Sigmoid colon (tissue), 4 donors: Measurements from ENCODE around the gene PRKCG.

Experiments used
- EP300 ChIP-seq, 4 donors: sonication (generic); formaldehyde crosslinking; IDR thresholded peaks; one replicate each; pipeline ENCODE4 v1.6.1; 2017; ENCODE audit warnings: antibody characterized with exemption in 4 of 4
- POLR2A ChIP-seq, 2 donors: fragments of 450-650 bp; IDR thresholded peaks; one replicate each; pipeline ENCODE4 v1.6.1; 2016; ENCODE audit warnings: antibody characterized with exemption in 2 of 2, mild to moderate bottlenecking in 2 of 2, moderate library complexity in 2 of 2
- POLR2AphosphoS5 ChIP-seq, 4 donors: sonication (generic); formaldehyde crosslinking; IDR thresholded peaks; one replicate each; pipeline ENCODE4 v1.6.1; 2017; ENCODE audit warnings: antibody characterized with exemption in 4 of 4
- TF ChIP-seq, protein P1 (sequence below), 4 experiments: fragments of 450-650 bp in 3 of 4; fragments of 200-600 bp in 1 of 4; IDR thresholded peaks; one replicate each; pipeline ENCODE4 v1.5.1; 2016 to 2019; ENCODE audit warnings: antibody characterized with exemption in 4 of 4, mild to moderate bottlenecking in 3 of 4, moderate library complexity in 2 of 4

DNA sequence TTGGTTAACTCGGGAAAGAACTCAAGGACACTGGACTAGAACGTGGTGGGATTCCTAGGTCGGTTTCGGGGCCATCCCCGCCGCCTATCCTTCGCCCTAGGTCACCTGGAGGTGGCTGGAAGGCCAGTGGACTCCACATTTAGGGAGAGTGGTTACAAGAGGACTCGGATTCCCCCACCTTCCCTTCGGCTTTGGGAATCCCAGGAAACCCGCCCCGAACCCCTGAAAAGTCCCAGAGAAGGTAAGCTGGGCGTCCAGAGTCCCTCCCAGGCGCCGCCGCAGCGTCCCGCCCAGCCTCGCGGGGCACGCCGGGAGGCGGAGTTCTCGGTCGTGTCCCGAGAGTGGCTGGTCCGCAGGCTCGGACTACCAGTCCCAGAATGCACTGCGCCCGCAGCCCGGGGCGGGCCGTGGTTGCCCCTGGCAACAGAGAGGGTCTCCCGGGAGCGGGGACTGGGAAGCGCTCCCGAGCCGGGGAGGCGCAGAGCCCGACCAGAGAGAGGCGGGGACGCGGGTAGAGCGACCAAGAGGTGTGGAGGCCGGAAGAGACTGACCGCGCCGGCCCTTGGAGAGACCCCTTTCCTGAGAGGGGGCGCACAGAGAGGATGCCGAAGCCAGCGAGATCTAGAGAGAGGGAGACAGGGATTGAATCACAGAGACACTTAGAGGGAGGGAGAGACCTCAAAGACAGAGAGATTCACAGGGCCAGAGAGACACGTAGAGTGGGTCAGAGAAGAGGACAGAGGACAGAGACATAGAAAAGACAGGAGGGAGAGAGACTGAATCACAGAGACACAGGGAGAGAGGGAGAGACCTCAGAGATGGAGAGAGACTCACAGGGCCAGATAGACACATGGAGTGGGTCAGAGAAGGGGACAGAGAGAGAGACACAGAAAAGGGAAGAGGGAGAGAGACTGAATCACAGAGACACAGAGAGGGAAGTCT is 2.6 kb upstream of the PRKCG start:
- TF ChIP-seq, protein P1, sequence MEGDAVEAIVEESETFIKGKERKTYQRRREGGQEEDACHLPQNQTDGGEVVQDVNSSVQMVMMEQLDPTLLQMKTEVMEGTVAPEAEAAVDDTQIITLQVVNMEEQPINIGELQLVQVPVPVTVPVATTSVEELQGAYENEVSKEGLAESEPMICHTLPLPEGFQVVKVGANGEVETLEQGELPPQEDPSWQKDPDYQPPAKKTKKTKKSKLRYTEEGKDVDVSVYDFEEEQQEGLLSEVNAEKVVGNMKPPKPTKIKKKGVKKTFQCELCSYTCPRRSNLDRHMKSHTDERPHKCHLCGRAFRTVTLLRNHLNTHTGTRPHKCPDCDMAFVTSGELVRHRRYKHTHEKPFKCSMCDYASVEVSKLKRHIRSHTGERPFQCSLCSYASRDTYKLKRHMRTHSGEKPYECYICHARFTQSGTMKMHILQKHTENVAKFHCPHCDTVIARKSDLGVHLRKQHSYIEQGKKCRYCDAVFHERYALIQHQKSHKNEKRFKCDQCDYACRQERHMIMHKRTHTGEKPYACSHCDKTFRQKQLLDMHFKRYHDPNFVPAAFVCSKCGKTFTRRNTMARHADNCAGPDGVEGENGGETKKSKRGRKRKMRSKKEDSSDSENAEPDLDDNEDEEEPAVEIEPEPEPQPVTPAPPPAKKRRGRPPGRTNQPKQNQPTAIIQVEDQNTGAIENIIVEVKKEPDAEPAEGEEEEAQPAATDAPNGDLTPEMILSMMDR (IDR thresholded peaks at IDR 0.05): no peak
- TF ChIP-seq POLR2A (IDR thresholded peaks at IDR 0.05) (no peak), POLR2AphosphoS5 (IDR thresholded peaks at IDR 0.05) (peak in 2 of 4 donors; percentile 37 to 79), EP300 (IDR thresholded peaks at IDR 0.05) (no peak)
